Fibroblast of the aortic adventitia (primary cell): ENCODE measurements around the gene PTGIR. TPM values are rescaled to one million over a fixed set of nuclear protein-coding genes. Genes with fewer than 3 reads are reported as not detected.

Source experiments
- DNase-seq: peaks from one replicate; pipeline ENCODE4 v3.0.0-alpha.2; 2010; ENCODE audit warnings: low read depth
- H3K4me3 ChIP-seq: 2 replicates; pipeline ENCODE4 v1.5.1; 2011; ENCODE audit warnings: low read depth, mild to moderate bottlenecking, control low read depth, low read length, moderate library complexity
- total RNA-seq: library from RNA; depleted of rRNA; stranded (reverse); fragments of >200 nt; gene quantifications from 2 replicates; pipeline ENCODE4 v1.2.3, GENCODE V29; 2012; ENCODE audit warnings: low replicate concordance
- TF ChIP-seq, protein P1 (sequence below): IDR thresholded peaks from 2 replicates; pipeline ENCODE4 v1.5.1; 2011; ENCODE audit warnings: mild to moderate bottlenecking, low read length, control low read depth, inconsistent platforms; ENCODE audit not compliant: insufficient read depth

Gene PTGIR
- total RNA-seq, 1 donor, result 23.2 TPM

DNA sequence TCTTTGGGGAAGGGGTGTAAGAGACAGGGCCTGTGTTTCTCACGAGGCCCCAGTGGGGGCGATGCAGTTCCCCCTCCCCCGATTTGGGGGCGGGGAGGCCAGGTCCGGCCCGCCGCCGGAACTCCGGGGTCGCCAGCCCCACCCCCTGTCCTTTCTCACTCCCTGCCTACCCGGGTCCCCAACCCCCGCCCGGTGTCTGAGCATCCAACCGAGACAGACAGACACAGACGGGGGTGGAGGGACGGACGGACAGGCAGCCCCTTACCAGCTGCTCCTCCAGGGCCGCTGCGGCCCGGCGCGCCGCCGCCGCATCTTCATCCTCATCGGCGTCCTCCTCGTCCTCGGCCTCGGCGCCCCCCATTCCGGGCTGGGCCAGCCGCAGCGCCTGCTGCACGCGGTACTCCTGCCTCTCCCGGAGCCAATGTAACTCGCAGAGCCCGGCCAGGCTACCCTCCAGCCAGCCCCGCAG lies 35.7 kb upstream of the PTGIR start:
- H3K4me3 ChIP-seq, result peak overlapping the region; percentile 85
- DNase-seq, result no peak
- TF ChIP-seq, protein P1, sequence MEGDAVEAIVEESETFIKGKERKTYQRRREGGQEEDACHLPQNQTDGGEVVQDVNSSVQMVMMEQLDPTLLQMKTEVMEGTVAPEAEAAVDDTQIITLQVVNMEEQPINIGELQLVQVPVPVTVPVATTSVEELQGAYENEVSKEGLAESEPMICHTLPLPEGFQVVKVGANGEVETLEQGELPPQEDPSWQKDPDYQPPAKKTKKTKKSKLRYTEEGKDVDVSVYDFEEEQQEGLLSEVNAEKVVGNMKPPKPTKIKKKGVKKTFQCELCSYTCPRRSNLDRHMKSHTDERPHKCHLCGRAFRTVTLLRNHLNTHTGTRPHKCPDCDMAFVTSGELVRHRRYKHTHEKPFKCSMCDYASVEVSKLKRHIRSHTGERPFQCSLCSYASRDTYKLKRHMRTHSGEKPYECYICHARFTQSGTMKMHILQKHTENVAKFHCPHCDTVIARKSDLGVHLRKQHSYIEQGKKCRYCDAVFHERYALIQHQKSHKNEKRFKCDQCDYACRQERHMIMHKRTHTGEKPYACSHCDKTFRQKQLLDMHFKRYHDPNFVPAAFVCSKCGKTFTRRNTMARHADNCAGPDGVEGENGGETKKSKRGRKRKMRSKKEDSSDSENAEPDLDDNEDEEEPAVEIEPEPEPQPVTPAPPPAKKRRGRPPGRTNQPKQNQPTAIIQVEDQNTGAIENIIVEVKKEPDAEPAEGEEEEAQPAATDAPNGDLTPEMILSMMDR, result no peak

- TF ChIP-seq, protein P1, result peak; percentile 4
- DNase-seq, result peak; percentile 25
Measured at GRCh38 chr19:46660008-46660517, 35.2 kb upstream of the PTGIR start.

DNA sequence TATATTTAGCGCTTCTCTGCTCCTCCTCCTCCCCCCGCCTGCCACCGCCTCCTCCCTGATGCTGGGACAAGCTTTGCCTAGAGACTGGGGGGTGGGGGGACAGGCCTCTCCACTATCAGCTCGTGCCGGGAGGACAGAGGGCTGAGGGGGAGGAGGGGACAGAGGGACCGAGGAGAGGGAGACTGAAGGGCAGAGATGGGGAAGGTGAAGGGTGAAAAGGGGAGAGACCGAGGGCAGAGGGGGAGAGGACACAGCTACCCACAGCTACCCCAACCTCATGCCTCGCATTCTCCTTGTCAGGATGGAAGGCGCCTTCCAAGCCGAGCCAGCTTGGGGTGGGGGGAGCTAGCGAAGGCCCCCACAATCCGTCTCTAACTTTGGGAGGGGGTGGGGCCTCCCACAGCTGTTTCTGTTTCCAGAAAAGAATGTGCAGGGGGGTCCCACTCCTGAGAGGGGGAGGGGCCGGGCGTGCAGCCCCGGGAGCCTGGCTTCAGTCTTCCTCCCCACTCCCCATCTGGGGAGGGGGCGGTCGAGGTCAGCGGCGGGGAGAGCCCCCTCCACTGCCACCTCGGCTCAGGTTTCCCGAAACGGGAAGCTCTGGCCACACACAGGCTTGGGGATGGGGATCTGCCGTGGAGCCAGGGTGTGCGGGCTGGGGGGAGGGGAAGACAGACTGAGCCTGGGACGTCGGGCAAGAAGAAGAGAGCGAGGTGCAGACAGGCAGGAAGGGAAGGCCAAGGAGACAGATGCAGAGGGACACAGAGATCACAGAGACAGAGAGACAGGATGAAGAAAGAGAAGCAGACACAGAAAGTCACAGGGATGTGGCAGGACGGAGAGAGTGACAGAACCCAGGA lies 34.5 kb upstream of the PTGIR start:
- peak; percentile 16 for DNase-seq
- TF ChIP-seq, protein P1, result no peak
- H3K4me3 ChIP-seq, result peak overlapping the region; percentile 85

More at GRCh38 chr19:46660008-46660517, 35.2 kb upstream of the PTGIR start:
- H3K4me3 ChIP-seq, result peak overlapping the region; percentile 85

DNA sequence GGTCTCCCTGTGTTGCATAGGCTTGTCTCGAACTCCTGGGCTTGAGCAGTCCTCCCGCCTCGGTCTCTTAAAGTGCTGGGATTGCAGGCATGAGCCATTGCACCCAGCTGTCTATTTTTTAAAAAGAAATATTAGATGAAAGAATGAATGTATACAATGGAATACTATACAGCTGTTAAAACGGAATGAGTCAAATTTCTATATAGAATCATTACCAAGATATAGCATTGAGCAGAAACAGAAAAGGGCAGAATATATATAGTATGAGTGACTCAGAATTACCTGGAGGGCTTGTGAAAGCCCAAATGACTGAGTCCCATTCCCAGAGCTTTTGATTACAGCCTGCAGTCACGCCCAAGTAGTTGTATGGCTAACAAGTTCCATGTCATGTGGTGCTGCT lies 31.7 kb upstream of the PTGIR start:
- TF ChIP-seq, protein P1, result no peak
- DNase-seq, result no peak
- no peak overlapping the region for H3K4me3 ChIP-seq

DNA sequence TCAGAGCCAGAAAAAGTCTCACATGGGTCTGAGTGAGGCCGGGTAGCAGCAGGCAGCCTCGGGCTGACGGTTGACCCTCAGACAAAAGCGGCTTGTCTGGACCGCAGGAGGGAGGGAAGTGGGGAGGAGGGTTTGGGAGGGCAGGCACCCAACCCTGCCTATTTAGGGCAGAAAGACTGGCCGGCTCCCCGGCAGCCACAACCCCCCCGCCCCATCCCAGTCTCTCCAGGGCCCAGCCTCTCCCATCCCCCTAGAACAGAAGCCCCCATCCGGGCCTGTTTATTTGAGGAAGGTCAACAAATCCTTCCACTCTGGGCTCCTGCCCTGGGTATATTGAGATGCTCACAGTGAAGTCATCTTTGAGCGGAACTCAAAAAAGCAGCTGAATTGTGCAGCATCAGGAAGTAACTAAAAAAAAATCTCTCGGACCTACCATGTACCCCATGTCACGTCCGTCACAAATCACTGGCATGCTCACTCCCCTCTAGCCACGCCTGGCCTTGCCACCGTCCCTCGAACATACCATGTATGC lies 29.8 kb upstream of the PTGIR start:
- no peak for DNase-seq
- TF ChIP-seq, protein P1, result no peak
- H3K4me3 ChIP-seq, result no peak overlapping the region

DNA sequence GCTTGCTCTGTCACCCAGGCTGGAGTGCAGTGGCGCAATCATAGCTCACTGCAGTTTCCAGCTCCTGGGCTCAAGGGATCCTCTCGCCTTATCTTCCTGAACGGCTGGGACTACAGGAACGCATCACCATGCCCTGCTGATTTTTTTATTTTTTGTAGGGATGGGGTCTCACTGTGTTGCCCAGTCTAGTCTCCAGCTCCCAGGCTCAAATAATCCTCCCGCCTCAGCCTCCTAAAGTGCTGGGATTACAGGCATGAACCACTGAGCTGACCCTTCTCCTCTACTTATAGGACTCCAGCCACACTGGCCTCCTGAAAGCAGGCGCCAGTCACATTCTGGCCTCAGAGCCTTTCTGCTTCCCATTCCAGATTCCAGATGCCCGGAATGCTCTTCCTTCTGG lies 25.6 kb upstream of the PTGIR start:
- TF ChIP-seq, protein P1, result no peak
- no peak for DNase-seq
- H3K4me3 ChIP-seq, result no peak overlapping the region
